IMR-90 (cell line): ENCODE measurements around the gene RIC8B. TPM values are rescaled to one million over a fixed set of nuclear protein-coding genes. Genes with fewer than 3 reads are reported as not detected.

Source experiments
- ATAC-seq: fragments of 200-7000 bp; cut with Tn5 transposase; 2 replicates; pipeline ENCODE4 v1.9.1; 2020; ENCODE audit warnings: low read depth, mild to moderate bottlenecking, moderate library complexity
- BruUV-seq: library from RNA; stranded (reverse); fragments of 400-500 nt; replicated peaks from 2 replicates; lab custom pipeline; 2021; lab: Mats Ljungman, UMichigan
- CTCF ChIA-PET: fragments of 300-600 bp; formaldehyde crosslinking; extraction: SDS; loops from one replicate; lab custom pipeline; 2021; ENCODE audit warnings: antibody characterized with exemption; lab: Yijun Ruan, JAX
- POLR2A ChIA-PET: fragments of 300-600 bp; sonication (Branson Sonifier 250); formaldehyde crosslinking; loops from one replicate; lab custom pipeline; 2022; ENCODE audit warnings: antibody characterized with exemption; ENCODE audit not compliant: unreplicated experiment; lab: Charles Lee
- DNase-seq: peaks from one replicate; pipeline ENCODE4 v3.0.0; 2013
- H2AFZ ChIP-seq: replicated peaks from 2 replicates; pipeline ENCODE3; 2013; ENCODE audit warnings: low read length, mild to moderate bottlenecking; ENCODE audit not compliant: poor library complexity
- H2AK5ac ChIP-seq: 2 replicates; pipeline ENCODE4 v1.6.1; 2013; ENCODE audit warnings: low read depth, low read length, inconsistent platforms
- H2AK9ac ChIP-seq: replicated peaks from 2 replicates; pipeline ENCODE3; 2013; ENCODE audit warnings: mild to moderate bottlenecking, low read depth, low read length, moderate library complexity; ENCODE audit not compliant: poor library complexity
- H2BK120ac ChIP-seq: 2 replicates; pipeline ENCODE4 v1.6.1; 2013; ENCODE audit warnings: low read depth, low read length, inconsistent platforms
- H2BK15ac ChIP-seq: 3 replicates; pipeline ENCODE4 v1.6.1; 2013; ENCODE audit warnings: low read depth, low read length, inconsistent platforms
- H2BK20ac ChIP-seq: 2 replicates; pipeline ENCODE4 v1.6.1; 2013; ENCODE audit warnings: low read depth, mild to moderate bottlenecking, inconsistent platforms, low read length, moderate library complexity
- H2BK5ac ChIP-seq: 2 replicates; pipeline ENCODE4 v1.6.1; 2013; ENCODE audit warnings: mild to moderate bottlenecking, low read depth, low read length, inconsistent platforms; ENCODE audit not compliant: poor library complexity, severe bottlenecking
- H3K14ac ChIP-seq: replicated peaks from 2 replicates; pipeline ENCODE4 v1.6.1; 2013; ENCODE audit warnings: low read depth, low read length, inconsistent platforms
- H3K18ac ChIP-seq: 2 replicates; pipeline ENCODE4 v1.6.1; 2013; ENCODE audit warnings: low read depth, low read length, control low read depth
- H3K23ac ChIP-seq: 2 replicates; pipeline ENCODE4 v1.6.1; 2013; ENCODE audit warnings: low read depth, low read length, inconsistent platforms
- H3K27ac ChIP-seq: 2 replicates; pipeline ENCODE4 v1.5.1; 2013; ENCODE audit warnings: mild to moderate bottlenecking, control low read depth, low read length; ENCODE audit not compliant: insufficient read depth
- H3K27me3 ChIP-seq: 2 replicates; pipeline ENCODE4 v1.6.1; 2013; ENCODE audit warnings: low read length; ENCODE audit not compliant: control insufficient read depth, insufficient read depth
- H3K36me3 ChIP-seq: 2 replicates; pipeline ENCODE4 v1.6.1; 2013; ENCODE audit warnings: low read length, mixed read lengths; ENCODE audit not compliant: control insufficient read depth, insufficient read depth
- H3K4ac ChIP-seq: 2 replicates; pipeline ENCODE4 v1.6.1; 2013; ENCODE audit warnings: low read depth, low read length, inconsistent platforms
- H3K4me1 ChIP-seq: 2 replicates; pipeline ENCODE4 v1.6.1; 2013; ENCODE audit warnings: low read length, mixed read lengths; ENCODE audit not compliant: control insufficient read depth, insufficient read depth
- H3K4me2 ChIP-seq: 2 replicates; pipeline ENCODE4 v1.6.1; 2013; ENCODE audit warnings: low read depth, mild to moderate bottlenecking, control low read depth, low read length, moderate library complexity
- H3K4me3 ChIP-seq: 2 replicates; pipeline ENCODE4 v1.5.1; 2013; ENCODE audit warnings: low read depth, mild to moderate bottlenecking, control low read depth, low read length, moderate library complexity; ENCODE audit not compliant: insufficient read depth
- H3K56ac ChIP-seq: 2 replicates; pipeline ENCODE4 v1.6.1; 2013; ENCODE audit warnings: low read length, inconsistent platforms; ENCODE audit not compliant: insufficient read depth; ENCODE audit errors: extremely low read depth
- H3K79me1 ChIP-seq, 2 experiments: 2 replicates each; pipeline ENCODE4 v1.6.1; 2013; ENCODE audit warnings: low read length in 2 of 2, inconsistent platforms in 1 of 2, low read depth in 1 of 2
- H3K9ac ChIP-seq: 2 replicates; pipeline ENCODE4 v1.6.1; 2013; ENCODE audit warnings: low read depth, low read length, control low read depth
- H3K9me1 ChIP-seq: 2 replicates; pipeline ENCODE4 v1.6.1; 2013; ENCODE audit warnings: low read length, inconsistent platforms; ENCODE audit not compliant: insufficient read depth
- H3K9me3 ChIP-seq: 2 replicates; pipeline ENCODE4 v1.6.1; 2013; ENCODE audit warnings: low read length; ENCODE audit not compliant: control insufficient read depth, insufficient read depth
- H4K20me1 ChIP-seq: 2 replicates; pipeline ENCODE4 v1.6.1; 2013; ENCODE audit warnings: low read length, inconsistent platforms; ENCODE audit not compliant: insufficient read depth
- H4K5ac ChIP-seq: 2 replicates; pipeline ENCODE4 v1.6.1; 2013; ENCODE audit warnings: mild to moderate bottlenecking, low read depth, low read length, control low read depth
- H4K8ac ChIP-seq, 2 experiments: 2 replicates each; pipeline ENCODE4 v1.6.1; 2013; ENCODE audit warnings: low read depth in 2 of 2, low read length in 2 of 2, control low read depth in 1 of 2, inconsistent platforms in 1 of 2
- H4K91ac ChIP-seq: 2 replicates; pipeline ENCODE4 v1.6.1; 2013; ENCODE audit warnings: low read depth, low read length, inconsistent platforms; ENCODE audit not compliant: insufficient read depth
- BHLHE40 ChIP-seq: fragments of 150-350 bp; IDR thresholded peaks from 2 replicates; pipeline ENCODE4 v1.6.1; 2016; ENCODE audit warnings: mild to moderate bottlenecking, low read depth, low read length
- CHD1 ChIP-seq: IDR thresholded peaks from 2 replicates; pipeline ENCODE4 v1.6.1; 2012; ENCODE audit warnings: low read depth, low read length, improper control_type of control experiment
- CTCF ChIP-seq: conservative IDR thresholded peaks from 2 replicates; pipeline ENCODE4 v1.5.1; 2012; ENCODE audit warnings: mild to moderate bottlenecking, low read depth, low read length, improper control_type of control experiment
- ELK1 ChIP-seq: fragments of 150-350 bp; IDR thresholded peaks from 2 replicates; pipeline ENCODE4 v1.6.1; 2016; ENCODE audit warnings: low read depth, mild to moderate bottlenecking, low read length, moderate library complexity, borderline replicate concordance
- FOS ChIP-seq: fragments of 150-350 bp; IDR thresholded peaks from 2 replicates; pipeline ENCODE4 v1.6.1; 2016; ENCODE audit warnings: low read depth, low read length
- MAFK ChIP-seq: IDR thresholded peaks from 2 replicates; pipeline ENCODE4 v1.6.1; 2012; ENCODE audit warnings: low read depth, low read length, improper control_type of control experiment
- MAZ ChIP-seq: IDR thresholded peaks from 2 replicates; pipeline ENCODE4 v1.6.1; 2012; ENCODE audit warnings: low read depth, mild to moderate bottlenecking, low read length, improper control_type of control experiment, moderate library complexity, borderline replicate concordance
- MXI1 ChIP-seq: IDR thresholded peaks from 2 replicates; pipeline ENCODE4 v1.6.1; 2012; ENCODE audit warnings: low read depth, mild to moderate bottlenecking, low read length, moderate library complexity, borderline replicate concordance
- RCOR1 ChIP-seq: IDR thresholded peaks from 2 replicates; pipeline ENCODE4 v1.6.1; 2012; ENCODE audit warnings: mild to moderate bottlenecking, low read length, improper control_type of control experiment; ENCODE audit not compliant: insufficient replicate concordance
- RFX5 ChIP-seq: IDR thresholded peaks from 2 replicates; pipeline ENCODE4 v1.8.0; 2012; ENCODE audit warnings: low read depth, mild to moderate bottlenecking, low read length, moderate library complexity
- USF2 ChIP-seq: fragments of 150-350 bp; IDR thresholded peaks from 2 replicates; pipeline ENCODE4 v1.6.1; 2017; ENCODE audit warnings: mild to moderate bottlenecking, antibody characterized with exemption, low read length, low read depth
- WGBS, 2 experiments: methylation state at CpG; one replicate each; pipeline versions ENCODE4 v1.1.5 to v1.1.7; 2013; ENCODE audit warnings: missing lambda C conversion rate in 2 of 2; ENCODE audit not compliant: insufficient read length in 1 of 2; ENCODE audit errors: extremely low coverage in 2 of 2; 5-methylcytosine and 5-hydroxymethylcytosine counted together
- dilution Hi-C: fragments of 300-500 bp; cut with HindIII; formaldehyde crosslinking; loops from one replicate; pipeline ENCODE4 v1.14.3; 2018; ENCODE audit warnings: low sequenced_read_pairs; ENCODE audit not compliant: unreplicated experiment
- in situ Hi-C: fragments of 300-500 bp; cut with MboI; formaldehyde crosslinking; loops from 3 replicates; pipeline ENCODE4 v1.14.3; 2019; ENCODE audit warnings: low sequenced_read_pairs, inconsistent platforms, mixed read lengths
- intact Hi-C: fragments of 100-400 bp; cut with micrococcal nuclease; formaldehyde crosslinking; loops from 2 replicates; pipeline ENCODE4 v1.10.0; 2022
- polyA plus RNA-seq, 3 experiments: library from polyadenylated mRNA; depleted of rRNA; stranded (reverse); fragments of >200 nt; gene quantifications; 2 replicates each; pipeline ENCODE4 v1.2.3, GENCODE V29; 2012; ENCODE audit warnings: low replicate concordance in 1 of 3
- total RNA-seq: library from RNA; depleted of rRNA; stranded (reverse); fragments of >200 nt; gene quantifications from 2 replicates; pipeline ENCODE4 v1.2.3, GENCODE V29; 2012

The RIC8B gene
- total and polyA plus RNA-seq, 2 of the 4 experiments (the other 2 are of a cell fraction) = 5.5 to 19.5 TPM

GRCh38 chr12:106873983-106874382 lies 99.5 kb downstream of the RIC8B start:
- no peak overlapping the region for H3K27ac ChIP-seq
- no peaks in the 10 kb centered on the region for H3K27me3 ChIP-seq
- H3K18ac ChIP-seq = no peak overlapping the region
- H3K4me2 ChIP-seq = no peak overlapping the region
- H3K9ac ChIP-seq = no peak overlapping the region
- H3K56ac ChIP-seq = no peak overlapping the region
- no peak overlapping the region for H4K5ac ChIP-seq
- H3K4me3 ChIP-seq = no peak overlapping the region
- no peak for ATAC-seq
- BruUV-seq = no TSS peak
- H3K9me1 ChIP-seq = peaks cover 2% of the 10 kb centered on the region; the same call in 1 of the 2 replicates
- in situ Hi-C loops = no loop called here
- intact Hi-C loops = no loop called here
- dilution Hi-C loops = no loop called here
- no peaks in the 10 kb centered on the region for H3K9me3 ChIP-seq
- no peak overlapping the region for H2AK5ac ChIP-seq
- no peak for DNase-seq
- ChIA-PET CTCF (interaction anchor here (0.6 to 1.9 kb wide), 3 partner anchors 11 to 28 kb away, joined by 3 to 9 read pairs (median 4); no protein-coding TSS in a partner anchor), POLR2A (interaction anchor here (0.7 kb wide), 1 partner anchor 34 kb away, joined by 5 read pairs; no protein-coding TSS in a partner anchor)
- H2BK20ac ChIP-seq = no peak overlapping the region
- no peak overlapping the region for H2BK5ac ChIP-seq
- H4K20me1 ChIP-seq = no peaks in the 10 kb centered on the region; the same call in 1 of the 2 replicates
- no peak overlapping the region for H2BK120ac ChIP-seq
- no CpG with 5 or more reads among the region's 5 CpGs for WGBS, 2 experiments
- no peak overlapping the region for H4K8ac ChIP-seq
- H3K23ac ChIP-seq = no peak overlapping the region
- H3K4ac ChIP-seq = no peak overlapping the region
- peaks cover 8 to 11% of the 10 kb centered on the region in 2 experiments; a peak in 3 of 4 replicates for H3K79me1 ChIP-seq
- no peak overlapping the region for H2BK15ac ChIP-seq
- H3K4me1 ChIP-seq = no peaks in the 10 kb centered on the region
- peaks cover 1% of the 10 kb centered on the region; the same call in 1 of the 2 replicates for H3K36me3 ChIP-seq
- no peak overlapping the region for H2AFZ ChIP-seq
- no peak for TF ChIP-seq RCOR1
- no peak for TF ChIP-seq MXI1
- TF ChIP-seq ELK1 = no peak
- TF ChIP-seq CHD1 = no peak
- TF ChIP-seq MAFK = no peak
- no peak for TF ChIP-seq USF2
- TF ChIP-seq RFX5 = no peak
- TF ChIP-seq BHLHE40 = no peak
- TF ChIP-seq CTCF = no peak
- no peak for TF ChIP-seq FOS
- no peak for TF ChIP-seq MAZ
- no peak overlapping the region for H2AK9ac ChIP-seq
- H4K91ac ChIP-seq = no peak overlapping the region
- no peak overlapping the region for H3K14ac ChIP-seq
